GM19455 (cell line): Measurements from ENCODE around the gene AFAP1L2.

Experiments used
- ATAC-seq: cut with Tn5 transposase; IDR thresholded peaks from one replicate; pipeline ENCODE4 v1.9.1; 2021; ENCODE audit not compliant: unreplicated experiment

The AFAP1L2 gene

DNA sequence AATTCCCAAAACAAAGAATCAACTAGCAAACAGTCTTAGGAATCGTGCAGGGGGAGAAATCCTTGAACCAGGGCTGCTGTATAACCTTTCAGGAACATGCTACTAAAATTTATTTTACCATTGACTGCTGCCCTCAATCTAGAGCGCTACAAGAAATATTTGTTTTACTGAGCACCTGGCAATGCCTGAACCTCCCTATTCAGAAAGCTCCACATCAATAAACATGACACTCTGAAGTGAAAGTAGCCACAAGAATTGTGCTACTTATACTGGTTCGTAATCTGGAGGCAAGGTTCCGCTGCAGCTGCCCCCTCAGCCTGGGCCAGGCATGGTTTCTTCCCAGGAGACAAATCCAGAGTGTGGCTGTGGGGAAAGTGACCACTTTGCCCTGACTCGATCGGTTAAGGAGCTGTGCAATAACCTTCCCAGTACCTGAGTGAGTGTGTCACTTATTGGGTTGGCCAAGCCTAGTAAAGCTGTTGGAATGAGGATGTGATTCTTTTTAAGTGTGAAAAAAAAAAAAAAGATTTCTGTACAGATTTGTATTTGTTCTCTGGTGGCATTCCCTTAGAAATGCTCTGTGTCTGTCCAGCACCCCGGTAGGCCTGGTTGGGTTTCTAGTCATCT lies 157.5 kb downstream of the AFAP1L2 start:
- ATAC-seq = no peak

DNA sequence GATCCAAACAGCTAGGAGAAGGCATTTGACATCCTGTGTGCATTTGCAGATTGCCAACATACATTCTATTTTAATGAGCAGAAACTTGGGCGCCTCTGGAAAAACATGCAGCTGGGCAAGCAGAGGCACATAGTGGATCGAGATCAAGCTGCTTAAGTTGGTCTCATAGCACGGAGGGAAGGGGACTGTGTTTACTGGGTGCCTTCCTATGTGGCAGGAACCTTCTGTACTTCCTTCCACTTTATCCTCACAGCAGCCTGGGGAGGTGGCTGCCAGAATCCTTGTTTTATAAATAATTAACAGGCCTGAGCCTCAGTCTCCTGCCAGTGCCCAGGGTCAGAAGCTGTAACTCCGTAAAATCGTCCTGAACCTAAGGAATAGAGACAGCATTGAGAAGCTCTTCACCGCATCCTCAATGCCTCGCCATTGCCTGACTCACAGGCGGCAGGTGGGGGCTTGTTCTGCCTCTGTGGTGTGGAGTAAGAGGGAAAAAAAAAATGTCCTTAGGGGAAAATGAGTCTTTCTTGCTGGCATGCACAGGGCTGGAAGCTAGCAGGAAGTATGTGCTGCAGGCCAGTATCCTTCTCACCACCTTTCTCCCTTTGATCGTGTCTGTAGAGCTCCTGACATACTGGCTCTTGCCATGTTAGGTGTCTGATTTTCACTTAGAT lies 159.0 kb downstream of the AFAP1L2 start:
- no peak for ATAC-seq
